Gastrocnemius medialis (tissue), 4 donors: ENCODE results near the gene ADIG. TPM values are rescaled to one million over a fixed set of nuclear protein-coding genes. Genes with fewer than 3 reads are reported as not detected.

Experiments used
- ATAC-seq, 2 donors: fragments of 150-250 bp; one replicate each; pipeline ENCODE4 v1.9.1; 2016
- DNase-seq, 2 donors: peaks; one replicate each; pipeline ENCODE4 v3.0.0-alpha.2; 2019
- H3K27ac ChIP-seq, 4 donors: fragments of 200-600 bp; sonication (generic); 1 replicate in 1 of 4; 2 replicates in 3 of 4; pipeline ENCODE4 v1.5.1; 2016 to 2018; ENCODE audit warnings: mild to moderate bottlenecking in 2 of 4, moderate library complexity in 1 of 4
- H3K27me3 ChIP-seq, 3 donors: fragments of 200-600 bp; sonication (generic) in 2 of 3; 1 replicate in 1 of 3; 2 replicates in 2 of 3; pipeline versions ENCODE4 v1.5.1 to v1.6.0; 2016 to 2019; ENCODE audit warnings: mild to moderate bottlenecking in 1 of 3, moderate library complexity in 1 of 3
- H3K36me3 ChIP-seq, 2 donors: fragments of 200-600 bp; sonication (generic) in 1 of 2; one replicate each; pipeline ENCODE4 v1.5.1; 2017 to 2018
- H3K4me1 ChIP-seq, 2 donors: fragments of 200-600 bp; sonication (generic) in 1 of 2; one replicate each; pipeline ENCODE4 v1.5.1; 2016 to 2017; ENCODE audit warnings: mild to moderate bottlenecking in 2 of 2
- H3K4me3 ChIP-seq, 4 donors: fragments of 200-600 bp; sonication (generic) in 3 of 4; 1 replicate in 1 of 4; 2 replicates in 3 of 4; pipeline ENCODE4 v1.5.1; 2016 to 2019; ENCODE audit warnings: mild to moderate bottlenecking in 2 of 4
- H3K9me3 ChIP-seq, 3 donors: fragments of 200-600 bp; sonication (generic) in 2 of 3; 1 replicate in 1 of 3; 2 replicates in 2 of 3; pipeline ENCODE4 v1.5.1; 2016 to 2019
- POLR2A ChIP-seq, 2 donors: fragments of 450-650 bp; IDR thresholded peaks; one replicate each; pipeline ENCODE4 v1.6.1; 2017; ENCODE audit warnings: antibody characterized with exemption in 2 of 2, mild to moderate bottlenecking in 2 of 2, moderate library complexity in 2 of 2
- in situ Hi-C, 4 donors: fragments of 200-750 bp; cut with MboI; loops; one replicate each; pipeline versions ENCODE4 v1.15.0 to v1.8.0; 2017; ENCODE audit warnings: low sequenced_read_pairs in 4 of 4
- intact Hi-C: fragments of 100-400 bp; cut with DNase I; formaldehyde crosslinking; loops from one replicate; pipeline ENCODE4 v1.15.1; 2023; ENCODE audit warnings: low total_unique reads
- total RNA-seq, 4 donors: library from RNA; depleted of rRNA; stranded (reverse); fragments of >200 nt; gene quantifications; one replicate each; pipeline versions ENCODE4 v1.1.0 to v1.2.3, GENCODE V29; 2016
- TF ChIP-seq, protein P1 (sequence below), 5 experiments: fragments of 450-650 bp in 3 of 5; fragments of 200-600 bp in 2 of 5; sonication (generic) in 2 of 5; IDR thresholded peaks in 4 of 5; conservative IDR thresholded peaks in 1 of 5; 1 replicate in 4 of 5; 2 replicates in 1 of 5; pipeline ENCODE4 v1.5.1; 2016 to 2019; ENCODE audit warnings: antibody characterized with exemption in 5 of 5, mild to moderate bottlenecking in 3 of 5, moderate library complexity in 3 of 5

The ADIG gene
- total RNA-seq, 4 donors from 2014 or later: not detected

DNA sequence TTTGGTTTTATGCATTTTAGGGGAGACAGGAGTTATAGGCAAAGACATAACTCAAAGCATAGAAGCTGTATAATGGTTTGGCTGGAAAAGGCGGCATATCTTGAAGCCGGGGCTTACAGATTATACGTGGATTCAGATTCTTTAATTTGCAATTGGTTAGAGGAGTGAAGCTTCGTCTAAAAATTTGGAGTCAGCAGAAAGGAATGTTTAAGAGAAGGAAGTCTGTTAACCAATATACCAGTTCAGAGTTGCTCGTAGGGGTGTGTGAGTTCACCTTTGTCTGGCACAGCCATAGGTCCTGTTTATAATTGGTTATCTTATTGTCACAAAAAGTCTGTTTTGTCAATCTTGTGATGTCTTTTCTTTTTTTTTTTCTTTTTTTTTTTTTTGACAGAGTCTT, 29.5 kb downstream of the ADIG start:
- in situ Hi-C loops (no loop called here), intact Hi-C loops (no loop called here)
- Histone ChIP-seq H3K4me1 (no peaks in the 10 kb centered on the region), H3K9me3 (no peaks in the 10 kb centered on the region), H3K36me3 (no peaks in the 10 kb centered on the region), H3K27me3 (peaks cover 0 to 7% (median 4%) of the 10 kb centered on the region in 3 donors), H3K27ac (no peak overlapping the region), H3K4me3 (no peak overlapping the region)
- TF ChIP-seq POLR2A (IDR thresholded peaks at IDR 0.05): no peak
- TF ChIP-seq, protein P1, sequence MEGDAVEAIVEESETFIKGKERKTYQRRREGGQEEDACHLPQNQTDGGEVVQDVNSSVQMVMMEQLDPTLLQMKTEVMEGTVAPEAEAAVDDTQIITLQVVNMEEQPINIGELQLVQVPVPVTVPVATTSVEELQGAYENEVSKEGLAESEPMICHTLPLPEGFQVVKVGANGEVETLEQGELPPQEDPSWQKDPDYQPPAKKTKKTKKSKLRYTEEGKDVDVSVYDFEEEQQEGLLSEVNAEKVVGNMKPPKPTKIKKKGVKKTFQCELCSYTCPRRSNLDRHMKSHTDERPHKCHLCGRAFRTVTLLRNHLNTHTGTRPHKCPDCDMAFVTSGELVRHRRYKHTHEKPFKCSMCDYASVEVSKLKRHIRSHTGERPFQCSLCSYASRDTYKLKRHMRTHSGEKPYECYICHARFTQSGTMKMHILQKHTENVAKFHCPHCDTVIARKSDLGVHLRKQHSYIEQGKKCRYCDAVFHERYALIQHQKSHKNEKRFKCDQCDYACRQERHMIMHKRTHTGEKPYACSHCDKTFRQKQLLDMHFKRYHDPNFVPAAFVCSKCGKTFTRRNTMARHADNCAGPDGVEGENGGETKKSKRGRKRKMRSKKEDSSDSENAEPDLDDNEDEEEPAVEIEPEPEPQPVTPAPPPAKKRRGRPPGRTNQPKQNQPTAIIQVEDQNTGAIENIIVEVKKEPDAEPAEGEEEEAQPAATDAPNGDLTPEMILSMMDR (IDR thresholded peaks at IDR 0.05 in 4 of 5, conservative IDR thresholded peaks at IDR 0.05 in 1 of 5): no peak
- ATAC-seq (no peak), DNase-seq (no peak)

DNA sequence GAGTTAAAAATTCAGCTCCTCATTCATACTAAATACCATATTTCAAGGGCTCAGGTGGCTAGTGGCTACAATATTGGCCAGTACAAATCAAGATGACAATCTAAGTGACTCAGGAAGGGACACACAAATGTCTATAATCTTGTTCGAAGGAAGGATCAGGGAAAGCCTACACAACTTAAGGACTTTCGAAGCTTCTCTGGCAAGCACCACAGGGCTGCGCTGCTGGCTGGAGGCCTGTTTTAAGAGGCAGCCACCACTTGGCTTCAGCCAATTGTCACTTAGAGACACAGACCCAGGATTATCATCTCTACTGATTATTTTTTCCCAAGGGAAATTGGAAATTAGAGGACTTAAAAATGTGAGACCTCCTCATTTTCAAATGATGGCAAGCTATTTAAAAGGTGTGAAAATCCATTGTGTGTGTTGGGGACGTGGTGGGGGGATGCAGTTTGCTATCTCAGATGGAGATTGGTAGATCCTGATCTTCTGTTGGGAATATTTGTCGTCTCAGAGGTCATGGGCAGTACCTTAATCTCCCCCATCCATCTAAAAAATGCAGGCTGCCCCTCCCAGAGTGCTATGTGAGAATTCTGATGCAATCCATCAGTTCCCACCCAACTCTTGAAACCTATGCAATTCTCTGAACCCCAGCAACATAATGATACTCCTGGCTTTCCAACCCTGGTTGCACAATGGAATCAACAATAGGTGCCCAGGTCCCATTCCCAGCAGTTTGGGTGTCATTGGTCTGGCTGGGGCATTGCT, 31.9 kb downstream of the ADIG start:
- no peak for ATAC-seq
- peaks cover 0 to 4% (median 0%) of the 10 kb centered on the region in 3 donors for H3K27me3 ChIP-seq
- intact Hi-C loops: no loop called here
- H3K4me3 ChIP-seq: no peak overlapping the region
- H3K27ac ChIP-seq: no peak overlapping the region
- in situ Hi-C loops: no loop called here
- TF ChIP-seq POLR2A (IDR thresholded peaks at IDR 0.05): no peak
- TF ChIP-seq, protein P1 (IDR thresholded peaks at IDR 0.05 in 4 of 5, conservative IDR thresholded peaks at IDR 0.05 in 1 of 5): no peak
- H3K9me3 ChIP-seq: no peaks in the 10 kb centered on the region
- H3K4me1 ChIP-seq: no peaks in the 10 kb centered on the region
- no peak for DNase-seq
- H3K36me3 ChIP-seq: no peaks in the 10 kb centered on the region

DNA sequence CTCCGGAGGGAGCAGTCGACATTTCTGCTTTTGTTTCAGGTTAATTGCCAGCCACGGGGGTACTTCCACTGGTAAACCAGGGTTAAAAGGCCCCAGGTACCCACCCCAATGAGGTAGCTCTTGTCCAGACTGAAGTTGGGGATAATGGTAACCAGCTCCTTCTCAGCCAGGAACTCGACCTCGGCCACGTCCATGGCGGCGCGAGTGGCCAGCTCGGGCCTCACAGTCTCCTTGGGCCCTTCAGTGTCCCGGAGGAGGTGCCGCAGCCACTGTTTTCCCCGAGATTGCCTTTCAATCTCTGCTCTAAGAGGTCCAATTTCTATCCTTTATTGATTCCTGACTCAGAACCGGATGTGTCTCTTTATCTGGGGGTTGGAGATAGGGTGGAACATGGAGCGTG, 34.3 kb downstream of the ADIG start:
- H3K27me3 ChIP-seq: peaks cover 0 to 6% (median under 1%) of the 10 kb centered on the region in 3 donors
- H3K27ac ChIP-seq: no peak overlapping the region
- no peak for TF ChIP-seq POLR2A (IDR thresholded peaks at IDR 0.05)
- TF ChIP-seq, protein P1 (IDR thresholded peaks at IDR 0.05 in 4 of 5, conservative IDR thresholded peaks at IDR 0.05 in 1 of 5): no peak
- no peak for ATAC-seq
- DNase-seq: no peak
- no peaks in the 10 kb centered on the region for H3K36me3 ChIP-seq
- no peaks in the 10 kb centered on the region for H3K4me1 ChIP-seq
- in situ Hi-C loops (no loop called here), intact Hi-C loops (no loop called here)
- H3K9me3 ChIP-seq: no peaks in the 10 kb centered on the region
- no peak overlapping the region for H3K4me3 ChIP-seq

DNA sequence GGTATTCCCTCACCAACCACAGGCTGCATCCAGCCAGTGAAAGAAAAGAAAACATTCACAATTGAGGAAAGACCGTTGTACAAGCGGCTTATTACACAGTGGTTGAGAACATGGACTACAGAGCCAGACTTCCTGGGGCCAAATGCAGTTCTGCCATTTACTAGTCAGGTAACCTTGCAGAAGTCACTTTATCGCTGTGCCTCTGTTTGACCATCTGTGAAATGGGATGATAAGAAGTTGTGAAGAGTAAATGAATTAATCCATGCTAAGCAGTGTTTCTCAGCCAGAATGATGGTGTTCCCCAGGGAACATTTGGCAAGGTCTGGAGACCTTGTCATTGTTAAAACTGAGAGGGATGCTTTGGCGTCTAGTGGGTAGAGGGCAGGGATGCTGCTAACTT, 35.5 kb downstream of the ADIG start:
- Histone ChIP-seq H3K27ac (no peak overlapping the region), H3K9me3 (no peaks in the 10 kb centered on the region), H3K4me1 (no peaks in the 10 kb centered on the region), H3K27me3 (peaks cover 0 to 11% (median 2%) of the 10 kb centered on the region in 3 donors), H3K4me3 (no peak overlapping the region), H3K36me3 (no peaks in the 10 kb centered on the region)
- intact Hi-C loops (no loop called here), in situ Hi-C loops (no loop called here)
- ATAC-seq (no peak), DNase-seq (no peak)
- TF ChIP-seq POLR2A (IDR thresholded peaks at IDR 0.05): no peak
- TF ChIP-seq, protein P1 (IDR thresholded peaks at IDR 0.05 in 4 of 5, conservative IDR thresholded peaks at IDR 0.05 in 1 of 5): no peak
